CD4-positive, alpha-beta T cell treated with Interleukin-21 for 1 hour (primary cell): ENCODE data around the gene EXOSC7.
A peak's percentile ranks its signal among the peaks of the same experiment; 100 is the strongest.

Experiments used
- DNase-seq: peaks from one replicate; pipeline ENCODE4 v3.0.0-alpha.2; 2020

EXOSC7 gene

DNA sequence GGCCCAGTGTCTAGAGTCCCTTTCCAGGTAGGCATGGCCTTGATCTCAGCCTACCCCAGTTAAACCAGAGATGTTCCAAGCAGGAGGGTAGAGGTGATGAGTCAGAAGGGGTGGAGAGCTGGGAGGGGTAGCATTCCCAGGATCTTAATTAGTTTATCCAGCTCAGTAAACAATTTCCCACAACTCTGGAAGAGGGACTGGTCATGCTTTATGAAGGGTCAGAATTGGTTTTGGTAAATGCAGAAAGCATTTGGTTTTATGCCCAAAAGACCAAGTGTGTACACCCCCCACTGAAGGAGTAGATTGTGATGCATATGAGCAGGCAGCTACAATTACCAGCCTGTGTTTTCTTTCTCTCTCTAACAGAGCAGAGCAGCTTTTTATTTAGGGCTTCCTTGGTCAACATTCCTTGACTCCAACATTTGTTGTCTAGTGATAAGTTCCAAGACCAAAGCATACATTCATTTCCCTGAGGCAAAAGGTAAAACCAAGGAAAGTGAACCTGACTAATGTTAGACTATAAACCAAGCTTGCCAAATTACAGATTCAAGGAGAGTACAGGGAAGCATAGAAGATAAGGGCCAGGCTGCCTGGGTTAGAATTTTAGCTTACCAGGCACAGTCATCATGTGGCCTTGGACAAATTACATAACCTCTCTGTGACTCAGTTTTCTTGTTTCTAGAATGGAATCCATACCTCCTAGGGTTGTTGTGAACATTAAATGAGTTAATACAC, 17.6 kb downstream of the EXOSC7 start:
- DNase-seq, result no peak

DNA sequence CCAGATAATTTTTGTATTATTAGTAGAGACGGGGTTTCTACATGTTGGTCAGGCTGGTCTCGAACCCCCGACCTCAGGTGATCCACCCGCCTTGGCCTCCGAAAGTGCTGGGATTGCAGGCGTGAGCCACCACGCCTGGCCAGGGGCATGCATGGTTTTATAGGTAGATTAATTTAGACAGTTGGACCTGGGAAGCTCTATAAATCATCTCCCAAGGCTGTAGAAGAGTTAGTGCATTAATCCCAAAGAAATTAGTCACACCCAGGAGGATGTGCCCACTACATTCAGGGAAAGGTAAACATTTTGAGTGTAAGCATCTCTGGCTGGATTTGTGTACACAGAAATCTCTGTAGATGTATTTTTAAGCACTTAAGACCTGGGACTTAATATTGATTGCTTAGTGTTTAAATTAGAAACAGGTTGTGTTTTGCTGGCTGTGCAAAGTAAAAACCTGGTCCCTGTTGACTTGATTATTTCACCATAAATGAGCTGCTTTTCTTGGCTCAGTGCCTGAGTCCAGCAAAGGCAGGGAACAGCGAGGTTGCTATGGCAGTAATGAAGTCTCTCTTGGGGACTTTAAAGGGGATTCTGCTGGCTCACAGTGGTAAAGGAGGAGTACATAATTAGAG, 19.2 kb downstream of the EXOSC7 start:
- no peak for DNase-seq

DNA sequence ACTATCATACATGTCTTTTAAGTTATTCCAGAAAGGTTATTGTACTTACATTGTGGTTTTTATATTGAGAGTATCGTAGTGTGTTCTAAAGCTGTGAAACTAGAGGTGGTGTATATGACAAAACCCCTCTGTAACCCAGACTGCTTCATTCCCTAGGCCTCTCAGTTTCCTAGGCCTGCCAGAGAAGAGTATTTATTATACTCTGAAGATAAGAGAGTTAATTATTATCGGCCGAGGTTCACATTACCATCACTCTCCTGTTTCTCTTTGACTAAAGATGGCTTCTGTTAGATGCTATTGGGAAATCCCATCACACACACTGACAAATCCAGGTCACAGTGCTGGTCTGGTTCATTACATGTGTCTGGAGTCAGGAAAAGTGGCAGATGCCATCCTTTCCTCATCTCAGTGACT, 20.5 kb downstream of the EXOSC7 start:
- no peak for DNase-seq

DNA sequence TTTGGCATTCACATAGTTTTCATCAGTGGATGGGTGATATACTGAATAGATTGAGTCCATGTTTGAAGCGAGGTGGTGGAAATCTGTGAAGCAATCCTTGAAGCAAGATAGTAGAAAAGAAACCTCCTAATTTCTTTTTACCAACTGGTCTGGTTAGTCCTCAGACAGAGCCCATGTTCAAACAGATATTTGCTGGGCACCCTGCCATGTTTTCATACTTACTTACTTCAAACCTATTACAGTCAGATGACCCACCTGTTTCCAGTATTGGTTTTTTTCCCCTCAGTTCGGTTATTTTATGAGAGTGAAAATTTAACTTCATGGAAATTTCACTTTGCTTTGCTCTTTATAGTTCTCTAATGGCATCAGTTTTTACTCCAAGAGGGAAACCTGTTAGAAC, 23.7 kb downstream of the EXOSC7 start:
- no peak for DNase-seq

DNA sequence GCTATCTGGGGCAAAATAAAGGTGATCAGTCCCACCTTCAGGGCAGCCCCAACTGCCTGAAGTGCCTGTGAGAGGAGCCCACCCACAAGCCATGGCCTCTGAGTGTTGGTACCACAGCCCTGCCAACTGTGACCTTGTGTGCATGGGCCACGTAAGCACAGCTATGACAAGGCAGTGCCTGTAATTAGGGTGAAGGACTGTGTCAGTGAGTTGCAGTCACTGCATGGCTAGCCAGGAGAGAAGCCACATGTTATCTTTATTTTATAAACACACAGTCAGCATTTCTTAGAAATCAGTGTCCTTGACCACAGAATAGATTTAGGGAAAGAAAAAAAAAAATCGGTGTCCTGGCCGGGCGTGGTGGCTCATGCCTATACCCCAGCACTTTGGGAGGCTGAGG, 24.8 kb downstream of the EXOSC7 start:
- DNase-seq, result no peak

DNA sequence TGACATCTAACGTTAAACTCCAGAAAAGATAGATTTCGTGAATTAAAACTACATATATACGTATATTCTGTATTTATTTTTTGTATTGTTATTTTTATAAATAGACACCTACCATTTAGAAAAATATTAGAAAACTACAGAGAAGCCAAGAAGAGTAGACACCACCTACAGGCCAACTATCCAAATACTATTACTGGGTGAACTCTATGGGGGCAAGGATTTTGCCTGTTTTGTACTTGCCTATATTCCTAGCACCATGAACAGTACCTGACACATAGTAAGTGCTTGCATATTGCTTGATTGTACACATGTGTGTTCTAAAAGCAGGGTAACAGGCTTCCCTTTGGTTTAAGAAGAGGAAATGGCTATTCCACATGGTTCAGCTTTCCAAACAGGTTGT, 25.7 kb downstream of the EXOSC7 start:
- DNase-seq, result no peak

DNA sequence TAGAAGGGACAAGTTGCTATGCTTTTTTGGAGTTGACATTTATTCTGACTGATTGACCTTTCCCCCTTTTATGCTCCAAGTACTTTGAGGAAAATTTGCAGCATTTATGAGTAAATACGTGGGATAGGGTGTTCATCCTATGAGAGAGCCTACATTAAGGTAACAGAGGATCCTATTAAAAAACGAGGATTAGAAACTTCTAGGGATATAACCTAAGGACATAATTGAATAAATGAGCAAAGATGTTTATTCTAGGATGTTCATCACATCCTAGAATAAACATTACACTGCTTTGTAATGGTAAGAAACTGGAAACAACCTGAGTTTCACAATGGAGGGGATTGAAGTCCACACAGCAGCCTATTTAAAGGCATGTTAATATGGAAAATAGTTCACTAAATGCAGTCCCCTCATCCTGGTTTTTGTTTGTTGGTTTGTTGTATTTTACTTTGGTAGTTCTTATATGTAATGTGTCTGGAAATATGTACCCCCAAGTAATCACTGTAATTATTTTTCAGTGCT, 26.2 kb downstream of the EXOSC7 start:
- DNase-seq, result no peak

DNA sequence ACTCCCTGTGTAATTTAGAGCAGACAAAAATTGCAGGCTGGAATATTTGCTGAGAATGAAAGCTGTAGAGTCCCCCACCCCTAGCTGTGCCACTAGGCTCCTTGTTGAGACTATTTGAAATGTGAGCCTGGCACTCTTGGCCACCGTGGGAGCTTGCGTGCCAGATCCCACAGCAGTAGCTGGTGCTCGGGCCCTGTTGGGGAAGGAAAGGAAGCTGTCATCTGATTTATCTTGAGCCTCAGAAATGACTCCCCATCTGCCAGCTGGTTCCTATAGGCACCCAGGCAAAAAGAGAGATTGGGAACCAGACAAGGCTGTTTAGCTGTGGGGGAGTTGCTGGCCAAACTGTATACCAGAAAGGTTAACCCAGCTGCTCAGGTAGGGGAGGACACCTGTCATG, 26.7 kb downstream of the EXOSC7 start:
- no peak for DNase-seq

DNA sequence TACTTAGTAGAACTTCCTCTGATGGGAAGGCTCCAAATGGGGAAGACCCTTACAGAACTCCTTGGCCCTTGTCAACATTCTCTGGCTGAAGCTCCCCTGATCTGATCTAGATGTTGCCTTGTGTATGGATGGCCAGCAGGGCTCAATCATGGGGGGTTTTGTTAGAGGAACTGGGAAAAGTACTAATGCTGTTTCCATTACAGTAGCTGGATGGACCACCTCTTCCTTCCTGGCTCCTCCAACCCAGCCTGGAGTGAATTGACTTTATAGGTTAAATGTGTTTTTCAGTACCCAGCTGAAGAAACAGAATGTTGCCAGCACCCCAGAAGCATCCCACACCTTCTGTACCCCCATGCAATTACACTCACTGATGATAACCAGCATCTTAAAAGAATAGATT, 27.4 kb downstream of the EXOSC7 start:
- no peak for DNase-seq

DNA sequence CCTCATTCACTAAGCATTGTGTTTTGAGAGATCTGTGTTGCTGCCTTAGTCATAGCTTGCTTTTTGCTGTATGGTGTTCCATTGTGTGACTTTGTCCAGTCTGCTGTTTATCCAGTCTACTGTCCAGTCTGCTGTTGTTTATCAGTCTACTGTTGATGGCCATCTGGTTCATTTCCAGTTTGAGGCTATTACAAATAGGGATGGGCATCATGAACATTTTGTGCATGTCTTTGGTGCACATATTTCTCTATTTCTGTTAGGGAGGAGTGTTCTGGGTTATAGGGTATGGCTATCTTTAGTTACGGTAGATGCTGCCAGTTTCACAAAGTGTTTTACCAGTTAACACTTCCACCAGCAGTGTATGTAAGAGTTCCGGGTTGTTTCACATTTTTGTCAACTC, 27.8 kb downstream of the EXOSC7 start:
- DNase-seq, result no peak

DNA sequence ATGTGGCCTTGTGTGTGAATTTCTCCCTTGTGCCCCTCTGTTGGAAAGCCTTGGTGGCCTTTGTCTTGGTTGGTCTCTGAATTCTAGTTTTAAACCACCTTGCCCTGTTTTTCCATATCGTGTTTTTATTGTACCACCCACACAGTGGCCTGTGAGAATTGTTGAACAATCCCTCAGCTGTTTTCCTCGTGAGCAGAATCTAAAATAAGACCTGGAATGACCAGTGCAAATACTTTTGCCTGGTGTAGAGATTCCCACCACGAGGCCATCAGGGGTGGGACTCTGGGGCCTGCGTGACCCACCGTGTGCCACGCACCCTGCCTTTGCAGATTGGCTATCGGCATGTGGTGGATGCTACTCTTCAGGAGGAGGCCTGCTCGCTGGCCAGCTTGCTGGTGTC, 31.0 kb downstream of the EXOSC7 start:
- DNase-seq, result no peak

DNA sequence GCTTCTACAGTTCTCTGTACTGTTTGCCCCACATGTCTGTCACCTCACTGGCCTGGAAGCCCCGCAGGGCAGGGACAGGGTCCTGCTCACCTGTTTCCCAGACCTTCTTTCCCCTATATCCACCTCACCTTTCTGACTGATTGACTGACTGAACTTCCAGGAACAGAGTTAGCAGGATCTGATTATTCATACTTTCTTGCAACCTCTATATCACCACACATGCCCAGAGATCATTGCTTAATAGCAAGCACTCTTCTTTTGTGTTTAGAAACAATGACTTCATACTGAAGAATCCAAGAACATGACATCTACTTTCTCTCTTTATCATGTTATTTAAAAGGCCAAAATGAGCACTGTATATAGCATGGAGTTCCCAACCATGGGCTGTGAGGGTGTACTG, 32.1 kb downstream of the EXOSC7 start:
- no peak for DNase-seq

DNA sequence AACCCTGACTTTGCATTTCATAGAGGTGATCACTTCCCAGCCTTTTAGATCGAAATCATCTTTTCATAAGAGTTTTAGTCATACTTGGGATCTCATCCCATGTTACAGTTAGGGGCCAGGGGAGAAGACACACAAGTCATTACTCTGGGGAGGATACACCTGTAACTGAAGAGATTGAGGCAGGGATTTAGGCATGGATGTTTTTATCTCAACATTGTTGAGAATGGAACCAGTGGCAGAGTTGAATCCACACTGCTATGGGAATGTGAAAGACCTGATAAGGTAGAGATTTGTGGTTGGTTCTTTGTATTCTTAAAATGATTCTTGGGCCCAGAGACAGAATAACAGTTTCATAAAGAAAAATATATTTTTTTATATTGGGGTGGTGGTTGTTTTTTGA, 33.8 kb downstream of the EXOSC7 start:
- no peak for DNase-seq

DNA sequence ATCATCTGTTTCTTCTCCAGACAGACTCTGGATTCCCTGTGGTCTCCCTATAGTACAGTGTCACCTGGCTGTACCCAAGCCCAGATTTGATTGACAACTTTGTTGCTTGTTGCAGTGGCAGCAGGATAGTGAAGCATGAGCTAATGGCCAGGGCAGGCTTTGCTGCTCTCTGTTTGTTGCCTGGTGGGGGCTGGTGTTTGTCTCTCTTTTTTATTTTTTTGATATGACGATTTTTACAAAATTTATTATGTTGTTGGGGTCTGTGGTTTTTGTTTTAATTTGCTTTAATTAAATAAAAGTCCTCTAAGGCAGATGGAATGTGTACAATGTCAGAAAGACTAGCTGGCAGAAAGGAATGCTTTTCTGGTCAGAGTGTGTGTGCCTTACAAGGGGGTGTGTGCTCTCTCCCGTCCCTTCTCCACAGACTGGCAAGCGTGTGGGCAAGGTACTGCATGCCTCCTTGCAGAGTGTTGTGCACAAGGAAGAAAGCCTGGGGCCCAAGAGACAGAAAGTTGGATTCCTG, 34.8 kb downstream of the EXOSC7 start:
- DNase-seq, result no peak

DNA sequence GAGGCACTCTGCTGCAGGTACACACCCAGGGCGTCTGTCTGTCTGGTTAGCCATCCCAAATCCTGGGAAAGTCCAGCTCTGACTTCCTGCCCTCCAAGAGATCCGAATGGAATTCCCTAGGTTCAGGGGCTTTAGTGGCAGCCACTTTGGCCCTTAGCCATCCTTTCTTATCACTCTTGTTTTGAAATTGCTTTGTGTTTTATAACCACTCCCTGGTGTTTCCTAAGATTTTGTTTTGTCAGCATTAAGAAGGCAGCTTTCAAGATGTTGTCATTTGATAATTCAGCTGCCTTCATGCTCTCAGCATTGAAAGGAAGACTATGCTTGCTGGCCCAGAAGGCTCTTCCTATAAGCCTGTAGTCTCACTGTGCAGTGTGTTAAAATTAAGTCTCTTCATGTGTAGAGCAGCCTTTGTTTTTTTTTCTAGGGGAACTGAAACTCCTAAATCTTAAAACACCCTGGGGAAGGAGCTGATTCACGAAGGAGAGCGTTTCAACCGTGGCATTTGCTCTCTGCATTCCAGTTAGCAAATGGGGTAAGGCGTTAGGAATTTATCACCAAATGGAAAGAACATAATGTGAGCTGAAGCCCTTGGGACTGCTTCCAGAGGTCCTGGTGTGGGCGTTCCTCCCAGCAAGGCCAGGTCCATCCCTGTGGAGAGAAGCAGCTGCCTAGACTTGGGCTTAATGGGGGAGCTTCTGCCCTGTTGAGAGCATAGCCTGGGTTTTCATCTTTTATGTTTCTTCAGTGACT, 35.9 kb downstream of the EXOSC7 start:
- no peak for DNase-seq

DNA sequence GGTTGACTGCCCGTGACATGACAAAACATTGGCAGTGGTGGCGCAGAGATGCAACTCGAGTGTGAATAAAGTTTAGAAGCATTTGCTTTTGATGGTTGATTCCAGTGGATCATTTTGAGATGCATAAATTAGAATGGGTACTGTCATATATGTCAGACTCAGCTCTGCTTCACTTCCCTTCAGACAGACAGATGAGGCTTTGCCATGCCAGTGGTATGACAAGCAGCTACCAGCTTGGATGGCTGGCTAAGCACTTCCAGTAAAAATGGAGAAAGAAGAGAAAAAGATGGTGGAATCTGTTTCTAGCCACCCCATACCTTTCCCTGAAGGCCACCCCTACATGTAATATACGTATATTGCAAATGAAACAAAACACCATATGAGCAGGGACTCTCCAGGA, 36.5 kb downstream of the EXOSC7 start:
- DNase-seq, result no peak

DNA sequence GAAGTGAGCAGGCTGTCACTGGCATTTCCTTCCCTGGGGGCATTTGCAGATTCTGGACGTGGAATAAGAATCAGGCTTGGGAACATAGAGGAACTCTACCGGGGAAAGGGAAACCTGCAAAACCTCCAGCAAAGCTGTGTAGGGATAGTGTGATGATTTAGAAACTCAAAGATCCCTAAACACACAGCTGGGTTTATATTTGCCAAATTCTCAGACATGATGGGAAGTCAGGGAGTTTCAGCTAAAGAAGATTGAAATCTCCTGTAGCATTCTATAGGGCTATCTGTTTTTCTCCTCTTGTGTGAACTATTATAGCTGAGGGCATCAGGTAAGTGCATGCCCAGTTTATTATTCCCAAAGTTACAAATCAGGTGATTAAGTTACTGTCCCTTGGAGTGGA, 40.9 kb downstream of the EXOSC7 start:
- DNase-seq, result no peak

DNA sequence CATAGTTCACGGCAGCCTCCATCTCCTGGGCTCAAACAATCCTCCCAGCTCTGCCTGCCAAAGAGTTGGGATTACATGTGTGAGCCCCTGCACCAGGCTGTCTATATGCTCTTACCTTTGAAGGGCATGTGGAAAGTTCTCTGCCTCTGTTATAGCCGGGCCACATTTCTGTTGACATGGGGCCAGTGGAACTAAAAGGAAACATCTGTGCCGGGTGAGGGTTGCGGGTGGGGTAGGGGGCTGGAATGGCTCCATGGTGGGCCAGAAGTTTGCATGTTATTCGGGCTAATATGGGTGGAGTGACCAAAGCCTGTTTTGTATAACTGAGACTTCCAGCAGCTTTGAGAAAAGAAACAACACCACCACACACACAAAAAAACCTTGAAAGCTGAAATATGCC, 41.8 kb downstream of the EXOSC7 start:
- no peak for DNase-seq

DNA sequence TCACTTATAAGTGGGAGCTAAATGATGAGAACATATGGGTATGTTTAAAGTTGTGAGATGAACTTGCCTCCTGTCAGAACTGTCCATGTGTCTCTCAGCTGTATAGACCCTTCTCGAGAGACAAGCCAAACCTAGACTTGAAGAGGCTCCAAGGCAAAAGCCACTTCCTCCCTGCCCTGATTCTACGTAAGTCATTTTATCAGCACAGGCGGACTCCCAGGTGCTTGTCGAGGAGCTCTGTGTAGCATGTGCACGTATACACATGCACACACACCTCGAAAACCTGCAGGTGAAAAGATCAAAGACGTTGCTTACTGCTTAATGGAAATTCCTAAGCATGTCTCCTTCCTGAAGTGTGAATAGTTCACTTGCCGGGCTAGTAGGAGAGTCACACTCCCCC, 44.5 kb downstream of the EXOSC7 start:
- DNase-seq, result peak; percentile 17

DNA sequence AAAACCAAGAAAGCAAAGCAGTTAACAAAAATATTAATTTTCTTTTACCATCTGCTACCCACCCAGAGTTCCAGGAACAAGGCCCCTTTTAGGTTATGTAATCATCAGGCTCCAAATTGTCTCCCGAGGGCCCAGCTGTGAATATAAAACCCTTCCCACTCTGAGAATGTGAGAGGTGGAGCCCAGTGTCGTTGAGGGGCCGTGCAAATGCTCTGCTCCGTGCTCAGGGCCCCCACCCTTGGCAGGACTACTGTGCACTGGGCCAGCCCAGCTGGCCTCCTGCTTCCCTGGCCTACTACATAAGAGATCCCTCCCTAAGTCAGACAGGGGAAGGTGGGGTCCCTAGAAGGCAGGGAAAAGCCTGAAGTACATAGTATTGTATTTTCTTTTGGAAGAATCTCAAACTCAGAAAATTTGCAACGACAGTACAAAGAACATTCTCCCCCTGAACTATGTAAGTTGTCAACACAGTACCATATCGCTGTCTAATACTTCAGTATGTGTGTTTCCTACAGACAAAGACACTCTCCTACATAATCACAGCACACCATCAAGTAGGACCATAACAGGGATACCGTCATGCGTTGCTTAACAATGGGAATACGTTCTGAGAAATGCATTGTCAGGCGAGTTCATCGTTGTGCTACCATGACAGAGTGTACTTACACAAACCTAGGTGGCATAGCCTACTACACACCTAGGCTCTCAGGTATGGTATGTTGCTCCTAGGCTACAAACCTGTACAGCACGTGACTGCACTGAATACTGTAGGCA, 45.7 kb downstream of the EXOSC7 start:
- DNase-seq, result no peak

DNA sequence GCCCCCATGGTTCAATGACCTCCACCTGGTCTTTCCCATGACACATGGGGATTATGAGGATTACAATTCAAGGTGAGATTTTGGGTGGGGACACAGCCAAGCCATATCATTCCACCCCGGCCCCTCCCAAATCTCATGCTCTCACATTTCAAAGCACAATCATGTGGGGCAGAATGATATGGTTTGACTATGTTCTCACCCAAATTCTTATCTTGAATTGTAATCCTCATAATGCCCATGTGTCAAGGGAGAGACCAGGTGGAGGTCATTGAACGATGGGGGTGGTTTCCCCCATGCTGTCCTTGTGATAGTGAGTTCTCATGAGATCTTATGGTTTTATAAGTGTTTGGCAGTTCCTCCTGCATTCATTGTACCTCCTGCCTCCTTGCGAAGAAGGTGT, 47.6 kb downstream of the EXOSC7 start:
- DNase-seq, result no peak

DNA sequence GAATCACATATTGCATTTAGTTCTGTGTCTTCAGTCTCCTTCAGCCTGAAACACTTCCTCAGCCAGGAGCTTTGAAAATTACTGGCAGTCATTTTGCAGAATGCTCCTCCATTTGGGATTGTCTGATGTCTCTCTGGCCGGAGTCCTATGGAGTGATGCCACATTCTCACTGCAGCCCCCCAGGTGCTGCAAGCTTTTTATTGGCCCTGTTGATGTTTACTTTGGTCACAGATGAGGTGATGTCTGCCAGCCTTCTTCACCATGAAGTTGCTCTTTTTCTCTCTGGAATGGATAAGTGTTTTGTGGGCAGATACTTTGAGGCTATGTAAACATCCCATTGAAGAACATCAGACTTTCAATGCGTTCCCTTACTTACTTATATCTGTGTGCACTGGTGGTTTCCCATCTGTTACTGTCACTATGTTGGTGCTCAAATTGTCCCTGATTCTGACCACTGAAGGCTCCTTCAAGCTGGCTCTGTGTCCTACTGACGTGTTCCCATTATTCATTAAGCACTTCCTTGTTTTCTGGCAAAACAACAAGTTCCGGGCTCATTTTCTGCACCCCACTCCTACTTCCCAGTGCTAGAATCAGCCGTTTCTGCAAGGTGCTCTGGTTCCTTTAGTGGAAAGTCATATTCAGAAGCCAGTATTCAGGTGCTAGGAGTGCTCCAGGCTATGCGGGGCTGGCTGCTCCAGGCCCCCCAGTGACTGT, 48.7 kb downstream of the EXOSC7 start:
- no peak for DNase-seq
